Endothelial cell of umbilical vein (primary cell): ENCODE results near the gene CMTR1. TPM values are rescaled to one million over a fixed set of nuclear protein-coding genes. Genes with fewer than 3 reads are reported as not detected.

Source experiments
- BruUV-seq: library from RNA; stranded (reverse); fragments of 400-500 nt; replicated peaks from 2 replicates; lab custom pipeline; 2021; lab: Mats Ljungman, UMichigan
- CTCF ChIA-PET: fragments of 300-600, 350-600 bp; sonication (Branson Sonifier 250); formaldehyde crosslinking; loops from one replicate; lab custom pipeline; 2021; ENCODE audit warnings: antibody characterized with exemption, inconsistent platforms; lab: Charles Lee
- POLR2A ChIA-PET: fragments of 300-600, 350-600 bp; sonication (Branson Sonifier 250); formaldehyde crosslinking; loops from one replicate; lab custom pipeline; 2021; ENCODE audit warnings: antibody characterized with exemption, inconsistent platforms; lab: Charles Lee
- DNase-seq: peaks from one replicate; pipeline ENCODE4 v3.0.0-alpha.2; 2011; ENCODE audit warnings: low read depth, low spot score
- FAIRE-seq: peaks from 2 replicates; lab custom pipeline; 2011; peaks lifted over from hg19 to GRCh38; lab: Jason Lieb, UNC
- H2AFZ ChIP-seq: 2 replicates; pipeline ENCODE4 v1.6.0; 2012; ENCODE audit warnings: low read depth, low read length, control low read depth, inconsistent platforms
- H3K27ac ChIP-seq: 2 replicates; pipeline ENCODE4 v1.5.1; 2011; ENCODE audit warnings: low read depth, mild to moderate bottlenecking, control low read depth, low read length, moderate library complexity; ENCODE audit not compliant: insufficient read depth
- H3K27me3 ChIP-seq, 2 experiments: 2 replicates each; pipeline versions ENCODE4 v1.6.0 to v1.6.1; 2011; ENCODE audit warnings: low read length in 2 of 2, mixed read lengths in 1 of 2; ENCODE audit not compliant: control insufficient read depth in 2 of 2, insufficient read depth in 2 of 2
- H3K36me3 ChIP-seq, 2 experiments: 2 replicates in 1 of 2; 3 replicates in 1 of 2; pipeline ENCODE4 v1.5.1; 2011; ENCODE audit warnings: low read length in 2 of 2, mild to moderate bottlenecking in 1 of 2, moderate library complexity in 1 of 2; ENCODE audit not compliant: control insufficient read depth in 2 of 2, insufficient read depth in 2 of 2; ENCODE audit errors: extremely low read depth in 1 of 2
- H3K4me1 ChIP-seq: 3 replicates; pipeline ENCODE4 v1.5.1; 2011; ENCODE audit warnings: mild to moderate bottlenecking, low read length; ENCODE audit not compliant: control insufficient read depth, insufficient read depth; ENCODE audit errors: extremely low read depth
- H3K4me2 ChIP-seq: 2 replicates; pipeline ENCODE4 v1.6.1; 2011; ENCODE audit warnings: low read length, control low read depth, mixed read lengths; ENCODE audit not compliant: insufficient read depth
- H3K4me3 ChIP-seq, 3 experiments: fragments of 200-600 bp in 1 of 3; sonication (generic), shearing (Covaris generic) in 1 of 3; replicated peaks in 1 of 3; 2 replicates each; pipeline ENCODE4 v1.5.1; 2011 to 2016; ENCODE audit warnings: control low read depth in 3 of 3, low read length in 3 of 3, mild to moderate bottlenecking in 2 of 3, inconsistent platforms in 1 of 3, low read depth in 1 of 3, moderate library complexity in 1 of 3; ENCODE audit not compliant: insufficient read depth in 1 of 3
- H3K79me2 ChIP-seq: 2 replicates; pipeline ENCODE4 v1.6.0; 2012; ENCODE audit warnings: low read length, inconsistent platforms; ENCODE audit not compliant: control insufficient read depth, insufficient read depth
- H3K9ac ChIP-seq: replicated peaks from 2 replicates; pipeline ENCODE3; 2011; ENCODE audit warnings: low read length, control low read depth; ENCODE audit not compliant: insufficient read depth; ENCODE audit errors: extremely low read depth
- H3K9me1 ChIP-seq: replicated peaks from 3 replicates; pipeline ENCODE4 v1.6.0; 2011; ENCODE audit warnings: mild to moderate bottlenecking, low read length; ENCODE audit not compliant: control insufficient read depth, insufficient read depth; ENCODE audit errors: extremely low read depth
- H3K9me3 ChIP-seq: replicated peaks from 2 replicates; pipeline ENCODE4 v1.5.1; 2012; ENCODE audit warnings: low read length, inconsistent platforms; ENCODE audit not compliant: control insufficient read depth, insufficient read depth
- H4K20me1 ChIP-seq: replicated peaks from 2 replicates; pipeline ENCODE3; 2011; ENCODE audit warnings: mild to moderate bottlenecking, low read length; ENCODE audit not compliant: control insufficient read depth, insufficient read depth; ENCODE audit errors: extremely low read depth
- CTCF ChIP-seq, 2 donors: IDR thresholded peaks; 1 replicate in 1 of 2; 2 replicates in 1 of 2; pipeline ENCODE4 v1.5.1; 2011; ENCODE audit warnings: low read length in 2 of 2, mild to moderate bottlenecking in 2 of 2, moderate library complexity in 2 of 2, control low read depth in 1 of 2, inconsistent platforms in 1 of 2, low read depth in 1 of 2; ENCODE audit not compliant: insufficient read depth in 1 of 2; ENCODE audit errors: extremely low read depth in 1 of 2
- EZH2 ChIP-seq: IDR thresholded peaks from 2 replicates; pipeline ENCODE4 v1.6.1; 2012; ENCODE audit warnings: borderline replicate concordance, low read depth, mild to moderate bottlenecking, moderate library complexity, low read length, inconsistent platforms; ENCODE audit not compliant: severe bottlenecking
- FOS ChIP-seq: IDR thresholded peaks from 2 replicates; pipeline ENCODE4 v1.6.1; 2011; ENCODE audit warnings: mild to moderate bottlenecking, low read length, moderate library complexity, borderline replicate concordance; ENCODE audit not compliant: insufficient read depth
- GATA2 ChIP-seq: IDR thresholded peaks from 2 replicates; pipeline ENCODE4 v1.7.0; 2011; ENCODE audit warnings: low read depth, mild to moderate bottlenecking, moderate library complexity, mixed read lengths, low read length; ENCODE audit not compliant: insufficient read length, insufficient read depth
- JUN ChIP-seq: IDR thresholded peaks from 2 replicates; pipeline ENCODE4 v1.6.1; 2011; ENCODE audit warnings: borderline replicate concordance, low read depth; ENCODE audit not compliant: insufficient read length, insufficient read depth
- MAX ChIP-seq: IDR thresholded peaks from 2 replicates; pipeline ENCODE4 v1.6.1; 2011; ENCODE audit not compliant: insufficient read depth, insufficient read length
- MYC ChIP-seq: IDR thresholded peaks from one replicate; pipeline ENCODE4 v1.6.1; 2011; ENCODE audit warnings: mild to moderate bottlenecking, low read depth, low read length
- POLR2A ChIP-seq: IDR thresholded peaks from 2 replicates; pipeline ENCODE4 v1.6.1; 2012; ENCODE audit warnings: low read depth, mild to moderate bottlenecking, control low read depth, low read length
- POLR2AphosphoS5 ChIP-seq: IDR thresholded peaks from 2 replicates; pipeline ENCODE4 v1.6.1; 2012; ENCODE audit warnings: low read depth, mild to moderate bottlenecking, control low read depth, low read length, moderate library complexity; ENCODE audit not compliant: insufficient read depth
- dilution Hi-C: fragments of 300-500 bp; cut with MboI; formaldehyde crosslinking; loops from one replicate; pipeline ENCODE4 v1.15.0; 2019; ENCODE audit warnings: low sequenced_read_pairs; ENCODE audit not compliant: extremely low pct_ligation_motif_present
- intact Hi-C: fragments of 100-400 bp; cut with micrococcal nuclease; formaldehyde crosslinking; loops from one replicate; pipeline ENCODE4 v1.10.0; 2022
- polyA plus RNA-seq, 4 experiments: library from polyadenylated mRNA; depleted of rRNA in 3 of 4; stranded (reverse) in 3 of 4; unstranded in 1 of 4; fragments of >200 nt; gene quantifications; 2 replicates each; pipeline versions ENCODE4 v1.2.1 to v1.2.3, GENCODE V29; 2011 to 2012; ENCODE audit warnings: missing spikeins in 1 of 4
- total RNA-seq: library from RNA; stranded (reverse); gene quantifications from 2 replicates; pipeline ENCODE4 v1.2.3, GENCODE V29; 2021

Gene CMTR1
- total and polyA plus RNA-seq, 2 donors (not counting 3 experiments of a cell fraction or from before 2014, with no cell fraction given), result 19.5 to 38.0 TPM

GRCh38 chr6:37456126-37456525 is 23.1 kb downstream of the CMTR1 start:
- intact Hi-C loops, result no loop called here
- H3K4me3 ChIP-seq, result no peak overlapping the region
- H3K9me1 ChIP-seq, result no peaks in the 10 kb centered on the region
- TF ChIP-seq POLR2A (no peak), CTCF (IDR thresholded peaks at IDR 0.05; ENCODE audit: extremely low read depth in 1 of 2, insufficient read depth in 1 of 2, low read depth in 1 of 2, low read length in 2 of 2) (no peak), GATA2 (no peak), MYC (no peak), POLR2AphosphoS5 (no peak), FOS (no peak), MAX (no peak), EZH2 (no peak), JUN (no peak)
- H3K79me2 ChIP-seq, result no peaks in the 10 kb centered on the region
- no TSS peak for BruUV-seq
- H3K9me3 ChIP-seq, result no peaks in the 10 kb centered on the region
- H4K20me1 ChIP-seq, result no peaks in the 10 kb centered on the region
- no peak overlapping the region for H3K4me2 ChIP-seq
- dilution Hi-C loops, result no loop called here
- no peak overlapping the region for H3K9ac ChIP-seq
- peaks cover 11 to 16% of the 10 kb centered on the region in 2 experiments for H3K36me3 ChIP-seq
- ChIA-PET POLR2A (no interaction called here), CTCF (interaction anchor here (1.1 kb wide), 1 partner anchor 131 kb away, joined by 4 read pairs; no protein-coding TSS in a partner anchor)
- H2AFZ ChIP-seq, result no peak overlapping the region
- no peak overlapping the region for H3K27ac ChIP-seq
- DNase-seq (no peak), FAIRE-seq (no peak)
- H3K4me1 ChIP-seq, result peaks cover 4% of the 10 kb centered on the region
- no peaks in the 10 kb centered on the region for H3K27me3 ChIP-seq
